Measurements from ENCODE around the gene HCK.
A peak's percentile ranks its signal among the peaks of the same experiment; 100 is the strongest.

The HCK gene

GRCh38 chr20:32062776-32063170, 10.7 kb downstream of the HCK start:
- DNase-seq (ENCODE audit: low read depth) = no peak

- DNase-seq (ENCODE audit: low read depth) = no peak
These were observed 11.7 kb downstream of the HCK start for GRCh38 chr20:32063695-32064094.

- no peak for DNase-seq (ENCODE audit: low read depth)
These were observed 12.6 kb downstream of the HCK start for GRCh38 chr20:32064667-32065066.

- DNase-seq (ENCODE audit: low read depth) = peak; percentile 85
These were observed 15.3 kb downstream of the HCK start for GRCh38 chr20:32067234-32067821.

DNA sequence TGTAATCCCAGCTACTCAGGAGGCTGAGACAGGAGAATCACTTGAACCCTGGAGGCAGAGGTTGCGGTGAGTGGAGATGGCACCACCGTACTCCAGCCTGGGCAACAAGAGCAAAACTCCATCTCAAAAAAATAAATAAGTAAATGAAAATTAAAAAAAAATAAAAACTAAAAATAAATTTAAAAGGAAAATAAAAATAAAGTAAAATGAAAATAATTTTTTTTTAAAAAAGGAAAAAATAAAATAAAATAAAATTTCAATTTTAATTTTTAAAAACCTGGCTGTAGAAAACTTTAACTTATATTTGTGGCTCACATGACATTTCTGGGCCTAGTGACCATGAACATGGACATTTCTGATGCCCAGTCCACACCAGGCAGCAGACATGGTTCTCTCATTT, 16.1 kb downstream of the HCK start:
- no peak for DNase-seq (ENCODE audit: low read depth)

- no peak for DNase-seq (ENCODE audit: low read depth)
These were observed 17.7 kb downstream of the HCK start for GRCh38 chr20:32069711-32070110.

DNA sequence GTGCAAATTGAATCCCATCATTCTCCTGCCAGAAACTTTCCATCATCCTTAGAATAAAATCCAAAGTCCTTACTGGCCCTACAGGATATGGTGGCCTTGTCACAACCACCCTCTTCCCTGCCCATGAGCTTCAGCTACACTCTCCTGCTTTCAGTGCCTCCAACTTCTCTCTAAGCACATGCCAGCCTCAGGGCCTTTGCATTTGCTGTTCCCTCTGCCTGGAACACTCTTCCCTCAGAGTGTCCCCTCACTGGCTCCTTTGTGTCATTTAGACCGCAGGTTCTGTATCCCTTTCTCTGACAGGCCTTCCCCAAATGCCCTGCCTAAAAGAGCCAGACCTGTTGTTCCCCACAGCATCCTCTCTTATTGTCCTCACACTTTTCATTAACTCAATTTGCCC, 18.2 kb downstream of the HCK start:
- DNase-seq (ENCODE audit: low read depth) = no peak

GRCh38 chr20:32070690-32071213, 18.7 kb downstream of the HCK start:
- no peak for DNase-seq (ENCODE audit: low read depth)

GRCh38 chr20:32071395-32072167, 19.5 kb downstream of the HCK start:
- DNase-seq (ENCODE audit: low read depth) = no peak

DNA sequence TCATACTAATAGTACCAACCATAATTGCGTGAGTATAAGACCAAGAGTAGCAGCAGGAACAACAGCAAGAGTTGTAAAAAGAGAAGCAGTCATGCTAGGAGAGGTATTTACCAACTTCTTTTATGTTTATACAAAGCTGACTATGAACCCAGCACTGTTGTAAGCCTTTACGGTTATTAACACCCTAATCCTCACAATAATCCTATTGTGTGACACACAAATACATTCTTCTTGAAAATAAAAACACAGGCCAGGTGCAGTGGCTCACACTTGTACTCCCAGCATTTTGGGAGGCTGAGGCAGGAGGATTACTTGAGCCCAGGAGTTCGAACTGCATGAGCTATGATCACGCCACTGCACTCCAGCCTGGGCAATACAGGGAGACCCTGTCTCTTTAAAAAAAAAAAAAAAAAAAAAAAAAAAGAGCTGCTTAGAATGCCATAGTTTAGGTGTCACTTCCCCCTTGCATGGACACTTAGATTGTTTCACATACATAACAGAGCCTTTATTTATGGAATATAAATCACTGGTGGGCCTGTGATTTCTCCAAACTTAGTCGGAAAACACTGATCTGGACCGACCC, 20.2 kb downstream of the HCK start:
- no peak for DNase-seq (ENCODE audit: low read depth)

DNA sequence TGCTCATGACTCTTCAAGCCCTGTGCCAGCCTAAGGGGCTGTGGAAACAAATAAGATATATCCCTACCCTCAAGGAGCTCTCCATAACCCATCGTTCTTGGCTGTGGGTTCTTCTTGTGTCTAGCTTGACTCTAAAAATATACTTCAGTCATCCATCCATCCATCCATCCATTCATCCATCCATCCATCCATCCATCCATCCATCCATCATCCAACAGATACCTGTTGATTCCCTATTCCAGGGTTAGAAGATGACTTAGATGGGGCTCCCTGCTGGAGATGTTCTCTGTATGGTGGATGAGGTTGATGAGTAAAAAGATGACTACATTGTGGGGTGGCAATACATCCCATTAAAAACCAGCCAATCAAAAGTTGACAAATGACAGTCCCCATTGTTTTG, 23.5 kb downstream of the HCK start:
- DNase-seq (ENCODE audit: low read depth) = no peak

- DNase-seq (ENCODE audit: low read depth) = no peak
These were observed 25.1 kb downstream of the HCK start for GRCh38 chr20:32077190-32077589.

DNA sequence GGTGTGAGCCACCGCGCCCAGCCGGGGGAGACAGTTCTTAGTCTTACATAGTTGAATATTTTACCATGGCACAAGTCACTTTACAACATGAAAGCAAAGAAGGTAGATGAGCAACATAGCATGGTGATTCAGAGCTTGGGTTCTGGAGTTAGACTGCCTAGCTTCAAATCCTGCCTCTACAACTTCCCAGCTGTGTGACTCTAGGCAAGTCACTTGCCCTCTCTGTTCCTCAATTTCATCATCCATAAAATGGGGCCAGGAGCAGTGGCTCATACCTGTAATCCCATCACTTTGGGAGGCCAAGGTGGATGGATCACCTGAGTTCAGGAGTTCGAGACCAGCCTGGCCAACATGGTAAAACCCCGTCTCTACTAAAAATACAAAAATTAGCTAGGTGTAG, 26.3 kb downstream of the HCK start:
- DNase-seq (ENCODE audit: low read depth) = no peak

- DNase-seq (ENCODE audit: low read depth) = no peak
These were observed 26.7 kb downstream of the HCK start for GRCh38 chr20:32078791-32079190.

DNA sequence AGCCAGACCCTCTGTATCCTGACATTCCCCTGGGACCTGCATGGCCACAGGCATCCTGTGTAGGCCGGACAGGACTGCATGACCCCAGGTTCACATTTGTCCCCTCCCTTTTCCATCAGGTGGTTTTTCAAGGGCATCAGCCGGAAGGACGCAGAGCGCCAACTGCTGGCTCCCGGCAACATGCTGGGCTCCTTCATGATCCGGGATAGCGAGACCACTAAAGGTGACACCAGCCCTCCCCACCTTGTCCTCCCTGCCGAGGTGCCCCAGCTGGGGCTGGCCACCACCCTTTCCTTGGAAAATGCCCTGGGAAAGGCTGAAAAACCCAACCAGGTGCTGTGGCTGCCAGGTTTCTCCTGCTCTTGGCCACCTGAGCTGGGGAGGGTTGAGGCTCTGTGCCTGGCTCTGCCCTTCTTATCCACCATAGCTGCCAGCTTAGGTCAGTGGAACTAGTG, 27.6 kb downstream of the HCK start:
- DNase-seq (ENCODE audit: low read depth) = no peak

DNA sequence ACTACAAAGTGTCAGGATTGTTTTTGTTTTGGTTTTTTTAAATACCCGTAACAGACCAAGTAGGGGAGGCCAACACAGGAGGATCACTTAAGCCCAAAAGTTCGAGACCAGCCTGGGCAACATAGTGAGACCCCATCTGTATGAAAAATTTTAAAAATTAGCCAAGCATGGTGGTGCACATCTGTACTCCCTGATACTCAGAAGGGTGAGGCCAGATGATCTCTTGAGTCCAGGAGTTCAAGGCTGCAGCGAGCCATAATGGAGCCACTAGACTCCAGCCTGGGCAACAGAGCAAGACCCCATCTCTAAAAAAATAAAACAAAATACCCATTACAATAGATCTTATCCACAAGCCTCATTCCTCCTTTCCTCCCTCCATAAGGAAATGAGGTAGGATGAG, 28.7 kb downstream of the HCK start:
- DNase-seq (ENCODE audit: low read depth) = no peak

- DNase-seq (ENCODE audit: low read depth) = no peak
These were observed 31.4 kb downstream of the HCK start for GRCh38 chr20:32083469-32083868.

DNA sequence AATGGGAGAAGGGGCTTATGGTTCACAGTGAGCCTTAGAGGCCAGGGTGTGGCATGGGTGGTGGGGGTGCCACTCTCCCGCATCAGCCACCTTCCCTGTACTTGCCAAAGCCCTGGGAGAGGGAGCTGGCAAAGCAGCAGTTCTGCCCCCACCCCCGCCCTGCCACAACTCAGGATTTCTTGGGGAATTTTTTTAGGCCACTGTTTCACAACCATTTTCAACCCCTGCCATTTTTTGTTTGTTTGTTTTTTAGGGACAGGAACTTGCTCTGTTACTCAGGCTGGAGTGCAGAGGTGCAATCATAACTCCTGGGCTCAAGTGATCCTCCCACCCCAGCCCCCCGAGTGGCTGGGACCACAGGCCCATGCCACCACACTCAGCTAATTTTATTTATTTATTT, 35.0 kb downstream of the HCK start:
- no peak for DNase-seq (ENCODE audit: low read depth)

DNA sequence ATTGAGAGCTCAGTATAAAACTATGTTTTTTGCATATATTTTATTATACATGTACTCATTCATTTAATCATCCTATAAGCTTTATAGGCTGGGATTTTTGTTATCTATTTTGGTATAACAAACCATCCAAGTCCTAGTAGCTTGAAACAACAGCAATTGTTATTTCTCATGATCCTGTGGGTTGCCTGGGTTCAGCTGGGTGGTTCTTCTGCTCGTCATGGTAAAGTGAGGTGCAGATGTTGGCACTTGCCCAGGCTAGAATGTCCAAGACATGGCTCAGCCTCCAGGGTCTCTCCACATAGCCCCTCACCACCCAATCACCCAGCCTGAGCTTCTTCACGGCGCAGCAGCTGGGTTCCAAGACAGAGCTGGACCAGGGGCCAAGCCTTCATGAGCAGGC, 36.7 kb downstream of the HCK start:
- no peak for DNase-seq (ENCODE audit: low read depth)

DNA sequence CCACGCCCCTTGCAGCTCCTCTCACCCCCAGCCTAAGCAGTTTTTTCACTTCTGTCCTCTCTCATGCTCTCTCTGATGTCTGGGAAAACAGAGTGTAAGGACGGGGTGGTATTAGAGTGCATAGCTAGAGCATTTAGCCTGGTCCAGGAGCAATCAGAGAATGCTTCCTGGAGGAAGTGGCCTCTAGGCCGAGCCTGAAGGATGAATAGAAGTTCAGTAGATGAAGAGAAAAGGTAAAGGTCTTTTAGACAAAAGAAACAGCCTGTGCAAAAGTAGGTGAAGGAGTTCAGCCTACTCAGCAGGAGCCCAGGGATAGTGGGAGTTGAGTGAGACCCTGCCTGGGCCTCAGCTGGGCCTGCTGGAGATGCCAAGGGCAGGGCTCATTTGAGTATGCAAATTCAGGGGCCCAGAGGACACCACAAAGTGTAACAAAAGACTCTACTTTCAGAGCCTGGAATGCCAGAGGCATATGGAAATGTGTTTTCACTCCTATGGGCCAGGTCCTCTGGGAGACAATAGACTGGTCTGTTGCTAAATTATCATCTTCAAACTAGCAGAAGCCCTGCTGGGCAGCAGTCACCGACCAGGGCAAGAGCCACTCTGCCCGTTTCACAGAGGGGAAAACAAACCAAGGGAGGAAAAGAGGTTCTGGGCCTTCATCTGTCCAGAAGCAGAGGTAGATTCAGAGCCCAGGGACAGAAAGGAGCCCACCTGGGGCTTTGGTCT, 37.8 kb downstream of the HCK start:
- DNase-seq (ENCODE audit: low read depth) = no peak

DNA sequence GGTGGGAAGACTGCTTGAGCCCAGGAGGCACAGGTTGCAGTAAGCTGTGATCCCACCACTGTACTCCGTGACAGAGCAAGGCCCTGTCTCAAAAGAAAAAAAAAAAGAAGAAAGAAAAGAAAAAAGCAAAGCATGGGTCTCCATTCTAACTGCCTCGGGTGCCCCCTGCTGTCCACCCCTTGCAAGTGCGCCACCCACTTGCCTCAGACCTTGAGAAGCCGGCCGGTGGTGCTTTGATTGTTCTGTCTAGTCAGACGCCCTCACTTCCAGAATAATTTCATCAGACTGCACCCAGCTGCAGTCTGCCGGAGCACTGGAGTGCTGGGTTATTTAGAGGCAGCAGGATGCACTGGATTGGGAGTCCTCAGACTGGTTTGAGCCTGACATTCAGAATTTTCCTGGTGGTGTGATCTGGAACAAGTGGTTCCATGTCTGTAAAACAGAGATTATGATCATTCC, 39.9 kb downstream of the HCK start:
- peak; percentile 59 for DNase-seq (ENCODE audit: low read depth)

DNA sequence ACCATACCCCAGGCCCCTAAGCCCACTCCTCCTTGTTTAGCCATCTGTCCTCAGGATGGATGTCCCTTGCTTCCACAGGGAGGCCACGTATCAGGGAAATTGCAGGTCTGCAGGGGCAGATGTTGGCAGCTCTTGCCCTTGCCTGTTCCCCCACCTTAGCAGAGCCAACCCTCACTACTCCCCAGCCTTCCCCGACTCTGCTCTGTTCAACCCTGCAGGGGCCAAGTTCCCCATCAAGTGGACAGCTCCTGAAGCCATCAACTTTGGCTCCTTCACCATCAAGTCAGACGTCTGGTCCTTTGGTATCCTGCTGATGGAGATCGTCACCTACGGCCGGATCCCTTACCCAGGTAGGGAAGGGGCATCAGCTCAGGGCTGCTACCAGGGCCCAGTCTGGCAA, 46.7 kb downstream of the HCK start:
- DNase-seq (ENCODE audit: low read depth) = no peak

Measured in stromal cell of bone marrow (primary cell).